CD4-positive, CD25-positive, alpha-beta regulatory T cell (primary cell): Measurements from ENCODE around the gene WDFY4. TPM values are rescaled to one million over a fixed set of nuclear protein-coding genes. Genes with fewer than 3 reads are reported as not detected.

Source experiments
- ATAC-seq, 2 donors: fragments of 150-1000 bp; cut with Tn5 transposase; one replicate each; pipeline ENCODE4 v1.10.0; 2021; ENCODE audit warnings: low read depth in 2 of 2, moderate number of reproducible peaks in 2 of 2, moderate library complexity in 1 of 2
- DNase-seq, 3 donors: peaks; one replicate each; pipeline versions ENCODE4 v3.0.0 to v3.0.0-alpha.2; 2012 to 2022; ENCODE audit warnings: mixed read lengths in 1 of 3
- H3K27ac ChIP-seq: one replicate; pipeline ENCODE4 v1.7.0; 2013; ENCODE audit warnings: mild to moderate bottlenecking, low read length; ENCODE audit not compliant: insufficient read depth, poor library complexity, severe bottlenecking
- H3K27me3 ChIP-seq: one replicate; pipeline ENCODE4 v1.7.0; 2013; ENCODE audit warnings: low read length; ENCODE audit not compliant: control insufficient read depth, insufficient read depth
- H3K36me3 ChIP-seq: one replicate; pipeline ENCODE4 v1.7.0; 2013; ENCODE audit warnings: mild to moderate bottlenecking, low read length, moderate library complexity; ENCODE audit not compliant: control insufficient read depth, insufficient read depth
- H3K4me1 ChIP-seq: 2 replicates; pipeline ENCODE4 v1.7.0; 2013; ENCODE audit warnings: mild to moderate bottlenecking, low read length; ENCODE audit not compliant: insufficient read depth, control insufficient read depth, poor library complexity, severe bottlenecking
- H3K4me3 ChIP-seq: one replicate; pipeline ENCODE4 v1.7.0; 2013; ENCODE audit warnings: low read depth, mild to moderate bottlenecking, low read length, moderate library complexity
- H3K9me3 ChIP-seq, 2 experiments: 1 replicate in 1 of 2; 2 replicates in 1 of 2; pipeline ENCODE4 v1.7.0; 2013; ENCODE audit warnings: low read length in 2 of 2, mild to moderate bottlenecking in 1 of 2, moderate library complexity in 1 of 2; ENCODE audit not compliant: control insufficient read depth in 2 of 2
- H3K27ac Mint-ChIP-seq, 3 donors: one replicate each; pipeline ENCODE4 v1.8.0; 2020 to 2022; ENCODE audit warnings: mild to moderate bottlenecking in 3 of 3, mixed read lengths in 3 of 3, moderate library complexity in 2 of 3
- H3K27me3 Mint-ChIP-seq: one replicate; pipeline ENCODE4 v1.8.0; 2022; ENCODE audit warnings: mild to moderate bottlenecking, mixed read lengths
- H3K36me3 Mint-ChIP-seq: one replicate; pipeline ENCODE4 v1.8.0; 2020; ENCODE audit warnings: mixed read lengths
- H3K4me1 Mint-ChIP-seq, 4 donors: one replicate each; pipeline ENCODE4 v1.8.0; 2020 to 2022; ENCODE audit warnings: mixed read lengths in 4 of 4, mild to moderate bottlenecking in 1 of 4
- H3K4me3 Mint-ChIP-seq, 4 donors: one replicate each; pipeline ENCODE4 v1.8.0; 2020 to 2022; ENCODE audit warnings: mild to moderate bottlenecking in 4 of 4, mixed read lengths in 4 of 4, moderate library complexity in 3 of 4
- H3K9me3 Mint-ChIP-seq, 7 donors: one replicate each; pipeline ENCODE4 v1.8.0; 2020 to 2022; ENCODE audit warnings: mixed read lengths in 7 of 7, mild to moderate bottlenecking in 3 of 7, moderate library complexity in 2 of 7
- polyA plus RNA-seq, 4 donors: library from polyadenylated mRNA; unstranded; fragments of 300-500 nt; fragmentation: Illumina TruSeq; gene quantifications; one replicate each; pipeline ENCODE4 v1.2.3, GENCODE V29; 2021
- total RNA-seq: library from RNA; stranded (reverse); gene quantifications from one replicate; pipeline ENCODE4 v1.2.3, GENCODE V29; 2022

WDFY4 gene
- total and polyA plus RNA-seq, 5 donors from 2014 or later: 0.15 to 0.57 (median 0.34) TPM

GRCh38 chr10:48819783-48820182, 135.1 kb downstream of the WDFY4 start:
- Histone ChIP-seq H3K27me3 (no peaks in the 10 kb centered on the region), H3K4me3 (no peak overlapping the region), H3K27ac (no peak overlapping the region), H3K36me3 (no peaks in the 10 kb centered on the region), H3K9me3 (no peaks in the 10 kb centered on the region), H3K4me1 (no peaks in the 10 kb centered on the region)
- DNase-seq (no peak), ATAC-seq (no peak)
- H3K36me3 Mint-ChIP-seq: no peaks in the 10 kb centered on the region
- peaks cover 0 to 5% (median 2%) of the 10 kb centered on the region in 4 donors for H3K4me1 Mint-ChIP-seq
- H3K27ac Mint-ChIP-seq: no peak overlapping the region
- H3K27me3 Mint-ChIP-seq: no peaks in the 10 kb centered on the region
- no peaks in the 10 kb centered on the region for H3K9me3 Mint-ChIP-seq
- H3K4me3 Mint-ChIP-seq: no peak overlapping the region

GRCh38 chr10:48820231-48820630, 135.6 kb downstream of the WDFY4 start:
- Histone ChIP-seq H3K4me1 (no peaks in the 10 kb centered on the region), H3K4me3 (no peak overlapping the region), H3K27me3 (no peaks in the 10 kb centered on the region), H3K9me3 (no peaks in the 10 kb centered on the region), H3K36me3 (no peaks in the 10 kb centered on the region), H3K27ac (no peak overlapping the region)
- ATAC-seq: no peak
- H3K27ac Mint-ChIP-seq: no peak overlapping the region
- no peak for DNase-seq
- peaks cover 0 to 2% (median 0%) of the 10 kb centered on the region in 7 donors for H3K9me3 Mint-ChIP-seq
- H3K4me3 Mint-ChIP-seq: no peak overlapping the region
- H3K27me3 Mint-ChIP-seq: no peaks in the 10 kb centered on the region
- H3K4me1 Mint-ChIP-seq: peaks cover 0 to 5% (median 2%) of the 10 kb centered on the region in 4 donors
- no peaks in the 10 kb centered on the region for H3K36me3 Mint-ChIP-seq

- H3K27ac ChIP-seq: no peak overlapping the region
- H3K36me3 ChIP-seq: no peaks in the 10 kb centered on the region
- no peaks in the 10 kb centered on the region for H3K36me3 Mint-ChIP-seq
- H3K4me3 Mint-ChIP-seq: no peak overlapping the region
- no peaks in the 10 kb centered on the region for H3K27me3 ChIP-seq
- H3K9me3 Mint-ChIP-seq: peaks cover 0 to 2% (median 0%) of the 10 kb centered on the region in 7 donors
- no peaks in the 10 kb centered on the region for H3K4me1 ChIP-seq
- no peak overlapping the region for H3K4me3 ChIP-seq
- H3K9me3 ChIP-seq: no peaks in the 10 kb centered on the region
- H3K4me1 Mint-ChIP-seq: peaks cover 0 to 5% (median 2%) of the 10 kb centered on the region in 4 donors
- H3K27ac Mint-ChIP-seq: no peak overlapping the region
- no peak for ATAC-seq
- H3K27me3 Mint-ChIP-seq: no peaks in the 10 kb centered on the region
- DNase-seq: no peak
These were observed 136.0 kb downstream of the WDFY4 start for GRCh38 chr10:48820699-48821098.

GRCh38 chr10:48821111-48821510, 136.4 kb downstream of the WDFY4 start:
- H3K9me3 ChIP-seq: no peaks in the 10 kb centered on the region
- H3K4me1 ChIP-seq: no peaks in the 10 kb centered on the region
- DNase-seq (no peak), ATAC-seq (no peak)
- no peak overlapping the region for H3K4me3 ChIP-seq
- H3K27ac Mint-ChIP-seq: no peak overlapping the region
- no peak overlapping the region for H3K27ac ChIP-seq
- peaks cover 0 to 5% (median 2%) of the 10 kb centered on the region in 4 donors for H3K4me1 Mint-ChIP-seq
- peaks cover 0 to 2% (median 0%) of the 10 kb centered on the region in 7 donors for H3K9me3 Mint-ChIP-seq
- no peaks in the 10 kb centered on the region for H3K27me3 ChIP-seq
- no peaks in the 10 kb centered on the region for H3K36me3 ChIP-seq
- H3K36me3 Mint-ChIP-seq: no peaks in the 10 kb centered on the region
- H3K27me3 Mint-ChIP-seq: no peaks in the 10 kb centered on the region
- H3K4me3 Mint-ChIP-seq: no peak overlapping the region

- Histone ChIP-seq H3K27me3 (no peaks in the 10 kb centered on the region), H3K4me3 (no peak overlapping the region), H3K4me1 (no peaks in the 10 kb centered on the region), H3K36me3 (no peaks in the 10 kb centered on the region), H3K27ac (no peak overlapping the region), H3K9me3 (no peaks in the 10 kb centered on the region)
- no peak for DNase-seq
- Mint-ChIP-seq H3K27me3 (no peaks in the 10 kb centered on the region), H3K9me3 (peaks cover 0 to 2% (median 0%) of the 10 kb centered on the region in 7 donors), H3K36me3 (no peaks in the 10 kb centered on the region), H3K4me3 (no peak overlapping the region), H3K4me1 (peaks cover 0 to 3% (median 1%) of the 10 kb centered on the region in 4 donors), H3K27ac (no peak overlapping the region)
- ATAC-seq: no peak
These were observed 137.0 kb downstream of the WDFY4 start for GRCh38 chr10:48821692-48822091.

GRCh38 chr10:48833674-48834073, 149.0 kb downstream of the WDFY4 start:
- H3K27ac ChIP-seq: no peak overlapping the region
- no peaks in the 10 kb centered on the region for H3K36me3 Mint-ChIP-seq
- H3K4me1 Mint-ChIP-seq: no peaks in the 10 kb centered on the region
- DNase-seq (no peak), ATAC-seq (no peak)
- H3K4me1 ChIP-seq: no peaks in the 10 kb centered on the region
- H3K4me3 Mint-ChIP-seq: no peak overlapping the region
- H3K27me3 Mint-ChIP-seq: peaks cover 10% of the 10 kb centered on the region
- peaks cover 0 to 6% (median 0%) of the 10 kb centered on the region in 7 donors for H3K9me3 Mint-ChIP-seq
- no peaks in the 10 kb centered on the region for H3K27me3 ChIP-seq
- no peak overlapping the region for H3K4me3 ChIP-seq
- H3K36me3 ChIP-seq: no peaks in the 10 kb centered on the region
- H3K27ac Mint-ChIP-seq: no peak overlapping the region
- no peaks in the 10 kb centered on the region for H3K9me3 ChIP-seq

- Histone ChIP-seq H3K4me3 (no peak overlapping the region), H3K27ac (no peak overlapping the region), H3K4me1 (no peaks in the 10 kb centered on the region), H3K9me3 (no peaks in the 10 kb centered on the region), H3K27me3 (no peaks in the 10 kb centered on the region), H3K36me3 (no peaks in the 10 kb centered on the region)
- Mint-ChIP-seq H3K27ac (no peak overlapping the region), H3K9me3 (peaks cover 0 to 6% (median 0%) of the 10 kb centered on the region in 7 donors), H3K4me1 (no peaks in the 10 kb centered on the region), H3K4me3 (no peak overlapping the region), H3K27me3 (peaks cover 10% of the 10 kb centered on the region), H3K36me3 (no peaks in the 10 kb centered on the region)
- no peak for ATAC-seq
- no peak for DNase-seq
These were observed 149.7 kb downstream of the WDFY4 start for GRCh38 chr10:48834189-48834965.

- Histone ChIP-seq H3K36me3 (no peaks in the 10 kb centered on the region), H3K4me1 (no peaks in the 10 kb centered on the region), H3K9me3 (no peaks in the 10 kb centered on the region), H3K27me3 (no peaks in the 10 kb centered on the region), H3K4me3 (no peak overlapping the region), H3K27ac (no peak overlapping the region)
- ATAC-seq (no peak), DNase-seq (no peak)
- Mint-ChIP-seq H3K36me3 (no peaks in the 10 kb centered on the region), H3K4me1 (no peaks in the 10 kb centered on the region), H3K27ac (no peak overlapping the region), H3K27me3 (peaks cover 10% of the 10 kb centered on the region), H3K4me3 (no peak overlapping the region), H3K9me3 (peaks cover 0 to 6% (median 0%) of the 10 kb centered on the region in 7 donors)
These were observed 151.1 kb downstream of the WDFY4 start for GRCh38 chr10:48835781-48836180.
